CD4-positive, CD25-positive, alpha-beta regulatory T cell (primary cell): ENCODE data around the gene FFAR4. TPM values are rescaled to one million over a fixed set of nuclear protein-coding genes. Genes with fewer than 3 reads are reported as not detected.

Source experiments
- ATAC-seq, 2 donors: fragments of 150-1000 bp; cut with Tn5 transposase; one replicate each; pipeline ENCODE4 v1.10.0; 2021; ENCODE audit warnings: low read depth in 2 of 2, moderate number of reproducible peaks in 2 of 2, moderate library complexity in 1 of 2
- DNase-seq, 3 donors: peaks; one replicate each; pipeline versions ENCODE4 v3.0.0 to v3.0.0-alpha.2; 2012 to 2022; ENCODE audit warnings: mixed read lengths in 1 of 3
- H3K27ac ChIP-seq: one replicate; pipeline ENCODE4 v1.7.0; 2013; ENCODE audit warnings: mild to moderate bottlenecking, low read length; ENCODE audit not compliant: insufficient read depth, poor library complexity, severe bottlenecking
- H3K27me3 ChIP-seq: one replicate; pipeline ENCODE4 v1.7.0; 2013; ENCODE audit warnings: low read length; ENCODE audit not compliant: control insufficient read depth, insufficient read depth
- H3K36me3 ChIP-seq: one replicate; pipeline ENCODE4 v1.7.0; 2013; ENCODE audit warnings: mild to moderate bottlenecking, low read length, moderate library complexity; ENCODE audit not compliant: control insufficient read depth, insufficient read depth
- H3K4me1 ChIP-seq: 2 replicates; pipeline ENCODE4 v1.7.0; 2013; ENCODE audit warnings: mild to moderate bottlenecking, low read length; ENCODE audit not compliant: insufficient read depth, control insufficient read depth, poor library complexity, severe bottlenecking
- H3K4me3 ChIP-seq: one replicate; pipeline ENCODE4 v1.7.0; 2013; ENCODE audit warnings: low read depth, mild to moderate bottlenecking, low read length, moderate library complexity
- H3K9me3 ChIP-seq, 2 experiments: 1 replicate in 1 of 2; 2 replicates in 1 of 2; pipeline ENCODE4 v1.7.0; 2013; ENCODE audit warnings: low read length in 2 of 2, mild to moderate bottlenecking in 1 of 2, moderate library complexity in 1 of 2; ENCODE audit not compliant: control insufficient read depth in 2 of 2
- H3K27ac Mint-ChIP-seq, 3 donors: one replicate each; pipeline ENCODE4 v1.8.0; 2020 to 2022; ENCODE audit warnings: mild to moderate bottlenecking in 3 of 3, mixed read lengths in 3 of 3, moderate library complexity in 2 of 3
- H3K27me3 Mint-ChIP-seq: one replicate; pipeline ENCODE4 v1.8.0; 2022; ENCODE audit warnings: mild to moderate bottlenecking, mixed read lengths
- H3K36me3 Mint-ChIP-seq: one replicate; pipeline ENCODE4 v1.8.0; 2020; ENCODE audit warnings: mixed read lengths
- H3K4me1 Mint-ChIP-seq, 4 donors: one replicate each; pipeline ENCODE4 v1.8.0; 2020 to 2022; ENCODE audit warnings: mixed read lengths in 4 of 4, mild to moderate bottlenecking in 1 of 4
- H3K4me3 Mint-ChIP-seq, 4 donors: one replicate each; pipeline ENCODE4 v1.8.0; 2020 to 2022; ENCODE audit warnings: mild to moderate bottlenecking in 4 of 4, mixed read lengths in 4 of 4, moderate library complexity in 3 of 4
- H3K9me3 Mint-ChIP-seq, 7 donors: one replicate each; pipeline ENCODE4 v1.8.0; 2020 to 2022; ENCODE audit warnings: mixed read lengths in 7 of 7, mild to moderate bottlenecking in 3 of 7, moderate library complexity in 2 of 7
- polyA plus RNA-seq, 4 donors: library from polyadenylated mRNA; unstranded; fragments of 300-500 nt; fragmentation: Illumina TruSeq; gene quantifications; one replicate each; pipeline ENCODE4 v1.2.3, GENCODE V29; 2021
- total RNA-seq: library from RNA; stranded (reverse); gene quantifications from one replicate; pipeline ENCODE4 v1.2.3, GENCODE V29; 2022

Gene FFAR4
- total and polyA plus RNA-seq, 5 donors from 2014 or later, result not detected

DNA sequence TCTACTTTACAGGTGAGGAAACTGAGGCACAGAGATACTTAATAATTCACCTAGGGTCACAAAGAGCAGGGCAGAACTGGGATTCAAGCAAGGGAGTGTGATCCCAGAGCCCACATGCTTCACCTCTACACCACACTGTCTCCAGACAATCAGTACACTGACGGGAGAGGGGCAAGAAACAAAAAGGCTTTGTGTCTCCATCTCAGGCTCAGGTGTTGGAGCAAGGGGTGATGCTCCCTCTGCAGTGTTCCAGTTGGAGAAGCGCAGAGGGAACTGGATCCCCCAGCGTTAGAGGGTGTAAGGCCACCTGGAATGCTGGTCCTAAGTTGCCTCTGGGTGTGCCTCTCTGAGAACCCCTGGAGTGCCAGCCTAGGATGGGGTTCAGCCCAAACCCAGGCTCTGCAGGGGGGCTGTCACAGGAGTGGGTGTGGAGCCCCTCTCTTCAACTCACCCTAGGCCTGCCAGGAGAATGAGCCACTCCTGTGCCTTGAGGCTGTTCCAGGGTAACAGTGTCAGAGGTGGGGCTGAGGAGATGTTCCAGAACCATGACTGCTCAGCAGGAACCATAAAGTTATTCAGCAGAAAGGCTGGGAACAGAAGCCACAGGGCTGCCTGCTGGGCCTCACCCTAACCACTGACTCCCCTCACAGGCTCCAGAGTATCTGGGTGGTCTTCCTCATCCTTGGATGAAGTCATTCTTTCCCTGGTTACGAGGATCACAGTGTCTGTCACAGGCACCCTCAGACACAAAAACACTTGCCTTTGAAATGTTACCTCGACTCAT is 29.1 kb downstream of the FFAR4 start:
- no peaks in the 10 kb centered on the region for H3K9me3 Mint-ChIP-seq
- no peaks in the 10 kb centered on the region for H3K27me3 ChIP-seq
- no peaks in the 10 kb centered on the region for H3K9me3 ChIP-seq
- ATAC-seq (no peak), DNase-seq (no peak)
- peak overlapping the region in 1 of 3 donors; percentile 20 for H3K27ac Mint-ChIP-seq
- H3K36me3 Mint-ChIP-seq, result no peaks in the 10 kb centered on the region
- no peak overlapping the region for H3K4me3 ChIP-seq
- H3K36me3 ChIP-seq, result no peaks in the 10 kb centered on the region
- H3K27ac ChIP-seq, result no peak overlapping the region
- no peaks in the 10 kb centered on the region for H3K4me1 Mint-ChIP-seq
- no peaks in the 10 kb centered on the region for H3K4me1 ChIP-seq
- peaks cover 27% of the 10 kb centered on the region for H3K27me3 Mint-ChIP-seq
- no peak overlapping the region for H3K4me3 Mint-ChIP-seq

DNA sequence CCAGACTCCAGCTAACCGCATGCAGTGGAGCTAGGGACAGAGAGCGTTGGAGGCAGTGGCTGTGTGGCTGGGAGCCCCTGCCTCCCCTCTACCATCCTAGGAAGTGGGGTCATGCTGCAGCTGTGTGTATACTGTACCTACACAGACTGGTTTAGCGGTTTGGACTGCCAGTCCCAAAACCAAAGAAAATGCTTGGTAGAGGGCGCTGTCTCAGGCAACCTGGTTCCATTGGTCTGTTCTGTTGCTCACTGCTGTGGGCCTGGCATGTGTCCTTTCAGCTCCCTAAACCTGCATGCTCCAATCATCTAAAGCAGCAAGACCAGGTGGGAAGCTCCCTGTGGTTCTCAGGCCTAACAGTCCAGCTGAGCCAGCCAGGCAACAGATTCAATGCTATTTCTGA is 30.1 kb downstream of the FFAR4 start:
- Histone ChIP-seq H3K27me3 (no peaks in the 10 kb centered on the region), H3K36me3 (no peaks in the 10 kb centered on the region), H3K27ac (no peak overlapping the region), H3K4me1 (no peaks in the 10 kb centered on the region), H3K4me3 (no peak overlapping the region), H3K9me3 (no peaks in the 10 kb centered on the region)
- Mint-ChIP-seq H3K27ac (no peak overlapping the region), H3K4me3 (no peak overlapping the region), H3K4me1 (no peaks in the 10 kb centered on the region), H3K36me3 (no peaks in the 10 kb centered on the region), H3K27me3 (peaks cover 29% of the 10 kb centered on the region), H3K9me3 (no peaks in the 10 kb centered on the region)
- no peak for ATAC-seq
- DNase-seq, result no peak

DNA sequence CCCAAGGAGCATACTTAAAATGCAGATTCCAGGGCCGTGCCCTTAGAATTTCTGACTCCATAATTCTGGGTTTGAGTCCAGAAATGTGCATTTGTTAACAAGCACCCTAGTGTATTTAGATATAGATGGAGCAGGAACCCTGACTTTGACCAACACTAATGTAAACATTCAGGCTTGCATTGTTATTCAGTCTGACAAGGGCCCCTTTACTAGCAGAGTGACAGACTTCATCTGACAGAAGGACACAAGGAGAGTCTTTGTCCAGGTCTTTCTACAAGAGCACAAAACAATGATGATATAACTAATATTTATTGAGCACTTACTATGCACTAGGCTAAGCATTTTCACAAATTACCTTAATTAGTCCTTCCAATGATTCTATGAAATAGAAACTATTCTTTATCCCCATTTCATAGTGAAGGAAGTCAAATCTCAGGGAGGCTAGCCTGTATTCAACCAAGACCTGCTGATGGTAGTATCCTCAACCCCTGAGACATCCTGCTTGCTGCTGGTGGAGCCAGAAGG is 30.7 kb downstream of the FFAR4 start:
- Histone ChIP-seq H3K9me3 (no peaks in the 10 kb centered on the region), H3K4me3 (no peak overlapping the region), H3K36me3 (no peaks in the 10 kb centered on the region), H3K27ac (no peak overlapping the region), H3K27me3 (peaks cover 1% of the 10 kb centered on the region), H3K4me1 (no peaks in the 10 kb centered on the region)
- no peaks in the 10 kb centered on the region for H3K36me3 Mint-ChIP-seq
- ATAC-seq (no peak), DNase-seq (no peak)
- H3K4me1 Mint-ChIP-seq, result no peaks in the 10 kb centered on the region
- H3K4me3 Mint-ChIP-seq, result no peak overlapping the region
- peaks cover 35% of the 10 kb centered on the region for H3K27me3 Mint-ChIP-seq
- H3K27ac Mint-ChIP-seq, result no peak overlapping the region
- H3K9me3 Mint-ChIP-seq, result no peaks in the 10 kb centered on the region

DNA sequence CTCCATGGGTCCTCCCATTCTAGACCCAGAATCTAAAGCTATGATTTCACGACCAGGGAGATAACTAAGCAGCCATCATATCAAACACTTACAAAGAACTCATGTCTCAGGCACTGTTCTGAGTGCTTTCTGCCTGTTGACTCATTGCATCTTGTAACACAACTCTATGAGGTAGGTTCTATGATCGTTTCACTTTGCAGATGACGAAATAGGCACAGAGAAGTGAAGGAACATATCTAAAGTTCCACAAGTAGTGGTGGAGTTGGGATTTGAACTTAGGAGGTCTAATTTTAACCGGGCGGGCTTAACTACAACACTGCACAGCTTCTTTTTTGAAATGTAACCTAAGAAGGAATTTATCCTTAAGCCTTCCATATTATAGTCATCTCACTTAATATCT is 31.7 kb downstream of the FFAR4 start:
- Histone ChIP-seq H3K27me3 (peaks cover 7% of the 10 kb centered on the region), H3K9me3 (no peaks in the 10 kb centered on the region), H3K4me1 (no peaks in the 10 kb centered on the region), H3K27ac (no peak overlapping the region), H3K36me3 (no peaks in the 10 kb centered on the region), H3K4me3 (no peak overlapping the region)
- Mint-ChIP-seq H3K27me3 (peaks cover 44% of the 10 kb centered on the region), H3K4me1 (no peaks in the 10 kb centered on the region), H3K4me3 (no peak overlapping the region), H3K9me3 (no peaks in the 10 kb centered on the region), H3K27ac (no peak overlapping the region), H3K36me3 (no peaks in the 10 kb centered on the region)
- DNase-seq (no peak), ATAC-seq (no peak)

DNA sequence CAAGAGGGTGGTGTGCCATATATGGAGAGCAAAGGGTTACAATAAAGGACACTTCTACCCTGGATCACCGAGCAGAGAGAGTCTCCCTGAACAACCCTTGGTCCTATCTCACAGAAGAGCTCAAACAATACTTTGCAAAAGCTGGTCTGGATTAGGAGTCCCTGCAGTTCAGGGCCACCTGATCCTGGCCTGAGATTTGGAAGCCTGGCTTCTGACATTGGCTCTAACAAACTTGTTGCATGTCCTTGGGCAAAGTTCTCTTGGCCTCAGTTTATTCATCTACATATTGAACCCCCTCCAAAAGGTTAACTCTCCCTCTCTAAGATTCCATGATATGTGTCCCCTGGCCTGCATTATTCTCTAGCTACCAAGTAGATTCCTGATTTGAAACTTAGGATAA is 32.9 kb downstream of the FFAR4 start:
- Histone ChIP-seq H3K9me3 (no peaks in the 10 kb centered on the region), H3K4me3 (no peak overlapping the region), H3K27me3 (peaks cover 7% of the 10 kb centered on the region), H3K27ac (no peak overlapping the region), H3K4me1 (no peaks in the 10 kb centered on the region), H3K36me3 (no peaks in the 10 kb centered on the region)
- Mint-ChIP-seq H3K4me3 (no peak overlapping the region), H3K9me3 (peaks cover 0 to 1% (median 0%) of the 10 kb centered on the region in 7 donors), H3K36me3 (no peaks in the 10 kb centered on the region), H3K4me1 (no peaks in the 10 kb centered on the region), H3K27ac (no peak overlapping the region), H3K27me3 (peaks cover 56% of the 10 kb centered on the region)
- ATAC-seq, result no peak
- no peak for DNase-seq

DNA sequence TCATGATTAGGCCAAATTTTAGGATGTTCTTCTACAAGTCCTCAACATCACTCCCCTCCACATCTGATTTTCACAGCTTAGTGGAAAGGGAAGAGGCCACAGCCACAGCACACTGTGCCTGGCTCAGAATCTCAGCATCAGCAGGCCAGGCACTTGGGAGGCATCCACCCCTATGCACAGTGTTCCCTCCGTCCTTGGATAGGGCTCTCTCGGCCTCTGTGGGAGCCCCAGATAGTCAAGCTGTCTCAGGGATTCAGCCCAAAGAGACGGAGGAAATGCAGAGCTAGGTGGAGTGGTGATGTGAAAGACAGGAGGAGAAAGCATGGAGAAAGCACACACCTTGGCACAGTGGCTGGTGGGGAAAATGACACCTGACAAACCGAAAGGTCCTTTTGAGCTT is 33.3 kb downstream of the FFAR4 start:
- Histone ChIP-seq H3K9me3 (no peaks in the 10 kb centered on the region), H3K27ac (no peak overlapping the region), H3K4me3 (no peak overlapping the region), H3K4me1 (no peaks in the 10 kb centered on the region), H3K36me3 (no peaks in the 10 kb centered on the region), H3K27me3 (peaks cover 10% of the 10 kb centered on the region)
- peaks cover 0 to 1% (median 0%) of the 10 kb centered on the region in 7 donors for H3K9me3 Mint-ChIP-seq
- ATAC-seq (no peak), DNase-seq (no peak)
- peak overlapping the region in 1 of 4 donors; percentile 56 for H3K4me3 Mint-ChIP-seq
- peaks cover 57% of the 10 kb centered on the region for H3K27me3 Mint-ChIP-seq
- no peak overlapping the region for H3K27ac Mint-ChIP-seq
- no peaks in the 10 kb centered on the region for H3K4me1 Mint-ChIP-seq
- H3K36me3 Mint-ChIP-seq, result no peaks in the 10 kb centered on the region

DNA sequence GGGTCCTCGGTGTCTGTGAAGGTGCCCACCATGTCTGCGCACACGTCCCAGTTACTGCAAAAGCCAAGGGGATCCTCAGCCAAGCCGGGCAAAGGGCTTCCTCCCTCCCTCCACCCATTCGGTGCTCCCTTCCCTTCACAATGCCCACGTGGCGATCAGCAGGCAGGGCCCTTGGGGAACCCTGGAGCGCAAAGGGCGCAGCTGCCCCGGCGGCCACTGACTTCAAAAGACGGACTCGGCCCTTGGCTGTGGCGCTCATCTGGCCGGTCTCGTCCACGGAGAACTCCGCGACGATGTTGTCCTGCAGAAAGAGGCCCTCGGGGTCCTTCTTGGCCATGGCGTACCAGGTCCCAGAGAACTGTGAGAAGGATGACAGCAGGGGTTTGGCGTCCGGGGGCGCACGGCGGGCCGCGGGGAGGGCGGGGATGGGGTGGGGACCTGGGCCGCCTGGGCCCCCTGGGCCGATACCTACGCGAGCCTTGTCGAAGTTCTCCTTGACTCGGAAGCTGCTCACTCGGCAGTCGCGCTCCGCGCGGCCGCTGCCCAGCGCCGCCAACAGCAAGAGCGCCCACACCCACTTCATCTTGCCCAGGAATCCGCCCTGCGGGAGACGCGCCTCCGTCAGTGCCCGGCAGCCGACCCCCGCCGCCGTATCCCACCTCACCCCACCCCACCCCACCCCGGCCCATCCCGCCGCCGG is 34.1 kb downstream of the FFAR4 start:
- peaks cover 62% of the 10 kb centered on the region for H3K27me3 Mint-ChIP-seq
- no peak for ATAC-seq
- no peaks in the 10 kb centered on the region for H3K36me3 ChIP-seq

More for the DNA sequence above, 34.1 kb downstream of the FFAR4 start:
- no peaks in the 10 kb centered on the region for H3K4me1 ChIP-seq
- no peak overlapping the region for H3K27ac ChIP-seq
- Mint-ChIP-seq H3K27ac (no peak overlapping the region), H3K4me3 (no peak overlapping the region), H3K36me3 (no peaks in the 10 kb centered on the region), H3K9me3 (peaks cover 0 to 1% (median 0%) of the 10 kb centered on the region in 7 donors), H3K4me1 (no peaks in the 10 kb centered on the region)
- no peak for DNase-seq
- H3K4me3 ChIP-seq, result no peak overlapping the region
- no peaks in the 10 kb centered on the region for H3K9me3 ChIP-seq
- H3K27me3 ChIP-seq, result peaks cover 10% of the 10 kb centered on the region
